HepG2 (cell line): ENCODE measurements around the gene TFPI. TPM values are rescaled to one million over a fixed set of nuclear protein-coding genes. Genes with fewer than 3 reads are reported as not detected.
A peak's percentile ranks its signal among the peaks of the same experiment; 100 is the strongest.

Experiments used
- ARID4A ChIP-seq: sonication (generic); formaldehyde crosslinking; IDR thresholded peaks from 2 replicates; pipeline ENCODE4 v1.5.0; 2020; ENCODE audit warnings: mild to moderate bottlenecking, missing genetic modification reagents, borderline replicate concordance
- CBX5 ChIP-seq: sonication (generic); formaldehyde crosslinking; IDR thresholded peaks from 2 replicates; pipeline ENCODE4 v1.4.0; 2020; ENCODE audit warnings: missing genetic modification reagents, borderline replicate concordance
- CTCF ChIP-seq: sonication (generic); formaldehyde crosslinking; IDR thresholded peaks from 2 replicates; pipeline ENCODE4 v1.5.0; 2020; ENCODE audit warnings: mild to moderate bottlenecking, missing genetic modification reagents, moderate library complexity
- HNRNPH1 ChIP-seq: fragments of 200-400 bp; formaldehyde crosslinking; optimal IDR thresholded peaks from 2 replicates; pipeline ENCODE3; 2017; ENCODE audit warnings: mild to moderate bottlenecking, low read depth, low read length
- IKZF1 ChIP-seq: fragments of 450-650 bp; IDR thresholded peaks from 2 replicates; pipeline ENCODE4 v1.7.1; 2016
- POLR2G ChIP-seq: fragments of 200-400 bp; formaldehyde crosslinking; IDR thresholded peaks from 2 replicates; pipeline ENCODE4 v1.6.1; 2018; ENCODE audit warnings: mild to moderate bottlenecking, low read depth, low read length, moderate library complexity
- RFX5 ChIP-seq: IDR thresholded peaks from 2 replicates; pipeline ENCODE4 v1.6.1; 2011; ENCODE audit warnings: low read depth, low read length, improper control_type of control experiment
- ZBTB33 ChIP-seq: sonication (generic); formaldehyde crosslinking; IDR thresholded peaks from 2 replicates; pipeline ENCODE4 v1.4.0; 2020; ENCODE audit warnings: missing genetic modification reagents
- ZNF10 ChIP-seq: sonication (generic); formaldehyde crosslinking; IDR thresholded peaks from 2 replicates; pipeline ENCODE4 v1.4.0; 2020; ENCODE audit warnings: mild to moderate bottlenecking, low read depth, missing genetic modification reagents, borderline replicate concordance
- ZNF235 ChIP-seq: sonication (generic); formaldehyde crosslinking; IDR thresholded peaks from 2 replicates; pipeline ENCODE4 v1.8.1; 2023; ENCODE audit warnings: mild to moderate bottlenecking, missing genetic modification reagents, borderline replicate concordance
- ZNF609 ChIP-seq: sonication (generic); formaldehyde crosslinking; IDR thresholded peaks from 2 replicates; pipeline ENCODE4 v1.4.0; 2020; ENCODE audit warnings: mild to moderate bottlenecking, missing genetic modification reagents, borderline replicate concordance
- ZNF614 ChIP-seq: IDR thresholded peaks from 2 replicates; pipeline ENCODE4 v1.6.1; 2018; ENCODE audit warnings: missing biosample characterization, missing genetic modification reagents, inconsistent platforms, borderline replicate concordance
- ZNF709 ChIP-seq: sonication (generic); formaldehyde crosslinking; IDR thresholded peaks from 2 replicates; pipeline ENCODE4 v1.5.0; 2020; ENCODE audit warnings: mild to moderate bottlenecking, missing genetic modification reagents
- polyA plus RNA-seq, 8 experiments: library from polyadenylated mRNA; depleted of rRNA in 3 of 8; stranded (reverse) in 7 of 8; unstranded in 1 of 8; fragments of >200 nt; fragmentation: Illumina TruSeq in 4 of 8; extraction: Trizol in 4 of 8; gene quantifications; 2 replicates each; pipeline versions ENCODE4 v1.2.1 to v1.2.3, GENCODE V29; 2011 to 2016; ENCODE audit warnings: low read depth in 4 of 8, missing spikeins in 1 of 8, mixed read lengths in 1 of 8; ENCODE audit not compliant: insufficient read depth in 1 of 8
- total RNA-seq, 5 experiments: library from RNA; depleted of rRNA; stranded (reverse); fragments of >200 nt; fragmentation: Illumina TruSeq; extraction: Trizol; gene quantifications; 2 replicates each; pipeline ENCODE4 v1.2.3, GENCODE V29; 2016; ENCODE audit warnings: low read depth in 1 of 5

TFPI gene
- total and polyA plus RNA-seq, 2 of the 13 experiments (the other 11 are each of a cell fraction or from before 2014, with no cell fraction given) = 301 to 436 TPM

- TF ChIP-seq IKZF1 = no peak
- no peak for TF ChIP-seq RFX5
- peak; percentile 41; the same call in 1 of the 2 replicates for TF ChIP-seq ZBTB33 (CRISPR knock-in tag)
- peak; percentile 41 for TF ChIP-seq CTCF
- TF ChIP-seq ZNF10 (CRISPR knock-in tag) = no peak
- TF ChIP-seq POLR2G = peak; percentile 61
- peak; percentile 90; the same call in 1 of the 2 replicates for TF ChIP-seq ZNF614 (CRISPR knock-in tag)
- no peak for TF ChIP-seq HNRNPH1
- peak; percentile 27; the same call in 1 of the 2 replicates for TF ChIP-seq ARID4A (CRISPR knock-in tag)
- TF ChIP-seq ZNF609 (CRISPR knock-in tag) = peak; percentile 100
- no peak for TF ChIP-seq ZNF709 (CRISPR knock-in tag)
- no peak for TF ChIP-seq ZNF235 (CRISPR knock-in tag)
- peak; percentile 30; the same call in 1 of the 2 replicates for TF ChIP-seq CBX5 (CRISPR knock-in tag)
Measured at GRCh38 chr2:187541086-187542085, 12.8 kb downstream of the TFPI start (continued).
